Stomach (tissue), 9 donors: ENCODE data around the gene DHRSX. TPM values are rescaled to one million over a fixed set of nuclear protein-coding genes. Genes with fewer than 3 reads are reported as not detected.
"Not testable (repeated sequence)": the region's sequence is repeated elsewhere in the genome, so short reads cannot be mapped to it uniquely, and the experiment has no call there.

ENCODE experiments used
- DNase-seq, 2 donors: peaks; one replicate each; pipeline versions ENCODE4 v3.0.0 to v3.0.0-alpha.2; 2013 to 2019
- H3K27ac ChIP-seq, 5 donors: fragments of 200-600 bp in 4 of 5; sonication (generic) in 4 of 5; one replicate each; pipeline ENCODE4 v1.5.1; 2013 to 2019; ENCODE audit warnings: mild to moderate bottlenecking in 1 of 5, moderate library complexity in 1 of 5
- H3K27me3 ChIP-seq, 3 donors: fragments of 200-600 bp; sonication (generic); one replicate each; pipeline ENCODE4 v1.5.1; 2017 to 2019; ENCODE audit warnings: mixed run types in 1 of 3
- H3K36me3 ChIP-seq, 4 donors: fragments of 200-600 bp; sonication (generic); 1 replicate in 3 of 4; 2 replicates in 1 of 4; pipeline ENCODE4 v1.5.1; 2016 to 2019
- H3K4me1 ChIP-seq, 4 donors: fragments of 200-600 bp; sonication (generic); one replicate each; pipeline ENCODE4 v1.5.1; 2016 to 2019
- H3K4me3 ChIP-seq, 4 donors: fragments of 200-600 bp; sonication (generic) in 3 of 4; one replicate each; pipeline ENCODE4 v1.5.1; 2016 to 2019; ENCODE audit warnings: mild to moderate bottlenecking in 1 of 4
- H3K9me3 ChIP-seq, 4 donors: fragments of 200-600 bp; sonication (generic); one replicate each; pipeline ENCODE4 v1.5.1; 2016 to 2019
- EP300 ChIP-seq: sonication (generic); formaldehyde crosslinking; IDR thresholded peaks from one replicate; pipeline ENCODE4 v1.6.1; 2017; ENCODE audit warnings: antibody characterized with exemption
- POLR2A ChIP-seq, 4 donors: fragments of 450-650 bp; IDR thresholded peaks; one replicate each; pipeline ENCODE4 v1.6.1; 2016; ENCODE audit warnings: antibody characterized with exemption in 4 of 4, control low read depth in 2 of 4, mild to moderate bottlenecking in 1 of 4, moderate library complexity in 1 of 4
- POLR2AphosphoS5 ChIP-seq, 3 donors: sonication (generic); formaldehyde crosslinking; IDR thresholded peaks; one replicate each; pipeline ENCODE4 v1.6.1; 2016; ENCODE audit warnings: antibody characterized with exemption in 3 of 3
- WGBS, 5 donors: extraction: QIAGEN DNeasy Blood & Tissue Kit in 3 of 5; methylation state at CpG; one replicate each; pipeline versions ENCODE4 v1.1.5 to v1.1.7; 2013 to 2018; 5-methylcytosine and 5-hydroxymethylcytosine counted together
- intact Hi-C: fragments of 100-400 bp; cut with DNase I; formaldehyde crosslinking; loops from one replicate; pipeline ENCODE4 v1.15.1; 2023; ENCODE audit warnings: low total_unique reads
- polyA plus RNA-seq, 3 donors: library from polyadenylated mRNA; stranded (reverse); fragments of 200-250 nt; gene quantifications; one replicate each; pipeline ENCODE4 v1.2.3, GENCODE V29; 2013
- total RNA-seq, 5 donors: library from RNA; depleted of rRNA; stranded (reverse); fragments of >200 nt; gene quantifications; one replicate each; pipeline versions ENCODE4 v1.1.0 to v1.2.3, GENCODE V29; 2014 to 2016
- TF ChIP-seq, protein P1 (sequence below), 7 experiments: fragments of 450-650 bp in 4 of 7; fragments of 200-600 bp in 3 of 7; sonication (generic) in 3 of 7; IDR thresholded peaks; one replicate each; pipeline ENCODE4 v1.5.1; 2016 to 2019; ENCODE audit warnings: antibody characterized with exemption in 7 of 7, control low read depth in 2 of 7, mild to moderate bottlenecking in 1 of 7
- donor health status: healthy with polysubstance abuse.
- donor health status: Bipolar disorder and iron deficiency.
- donor health status: healthy.

The DHRSX gene
- total and polyA plus RNA-seq, 8 donors = 11.2 to 69.4 (median 21.1) TPM

DNA sequence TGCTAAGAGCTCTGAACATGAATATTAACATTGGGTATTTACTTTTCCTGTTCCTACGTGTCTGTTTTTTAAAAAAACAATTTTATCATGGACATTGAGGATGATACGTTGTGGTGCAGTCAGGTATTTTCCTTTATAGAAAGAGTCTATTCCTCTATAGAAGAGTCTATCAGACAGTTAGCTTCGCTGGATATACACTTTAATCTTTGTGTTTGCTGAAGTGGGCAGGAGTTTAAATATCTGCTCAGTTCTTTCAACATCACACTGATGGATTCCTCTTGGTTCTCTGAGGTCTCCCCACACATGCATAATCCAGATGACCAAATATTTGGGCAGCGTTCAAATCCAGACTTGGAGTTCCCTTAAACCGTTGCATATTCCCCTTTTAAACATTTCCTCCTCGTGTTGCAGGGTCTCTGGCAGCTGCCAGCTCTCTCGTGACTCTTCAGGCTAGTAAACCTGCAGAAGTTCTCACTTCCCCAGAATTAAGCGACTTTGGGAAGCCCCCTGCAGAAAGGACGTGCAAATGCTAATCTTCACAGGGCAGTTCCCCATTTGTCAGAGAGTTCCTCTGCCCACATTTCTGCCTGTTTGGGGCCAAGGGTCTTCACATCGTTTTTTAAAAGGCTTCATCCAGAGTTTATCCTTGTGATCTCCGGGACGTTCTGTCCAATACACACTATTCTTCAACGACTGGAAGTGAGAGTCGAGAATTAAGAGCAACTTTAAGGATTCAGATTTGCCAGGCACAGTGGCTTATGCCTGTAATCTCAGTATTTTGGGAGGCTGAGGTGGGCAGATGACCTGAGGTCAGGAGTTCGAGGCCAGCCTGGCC lies 20.5 kb upstream of the DHRSX start:
- WGBS, 5 donors = 28 to 43% (median 37%) methylated on average over 15 of the region's 15 CpGs
- Histone ChIP-seq H3K4me1 (peaks cover 0 to 3% (median 0%) of the 10 kb centered on the region in 4 donors), H3K36me3 (no peaks in the 10 kb centered on the region), H3K9me3 (no peaks in the 10 kb centered on the region), H3K4me3 (no peak overlapping the region), H3K27me3 (no peaks in the 10 kb centered on the region), H3K27ac (no peak overlapping the region)
- DNase-seq = peak in 1 of 2 donors; percentile 48
- intact Hi-C loops = no loop called here
- TF ChIP-seq POLR2A (IDR thresholded peaks at IDR 0.05) = no peak
- TF ChIP-seq, protein P1, sequence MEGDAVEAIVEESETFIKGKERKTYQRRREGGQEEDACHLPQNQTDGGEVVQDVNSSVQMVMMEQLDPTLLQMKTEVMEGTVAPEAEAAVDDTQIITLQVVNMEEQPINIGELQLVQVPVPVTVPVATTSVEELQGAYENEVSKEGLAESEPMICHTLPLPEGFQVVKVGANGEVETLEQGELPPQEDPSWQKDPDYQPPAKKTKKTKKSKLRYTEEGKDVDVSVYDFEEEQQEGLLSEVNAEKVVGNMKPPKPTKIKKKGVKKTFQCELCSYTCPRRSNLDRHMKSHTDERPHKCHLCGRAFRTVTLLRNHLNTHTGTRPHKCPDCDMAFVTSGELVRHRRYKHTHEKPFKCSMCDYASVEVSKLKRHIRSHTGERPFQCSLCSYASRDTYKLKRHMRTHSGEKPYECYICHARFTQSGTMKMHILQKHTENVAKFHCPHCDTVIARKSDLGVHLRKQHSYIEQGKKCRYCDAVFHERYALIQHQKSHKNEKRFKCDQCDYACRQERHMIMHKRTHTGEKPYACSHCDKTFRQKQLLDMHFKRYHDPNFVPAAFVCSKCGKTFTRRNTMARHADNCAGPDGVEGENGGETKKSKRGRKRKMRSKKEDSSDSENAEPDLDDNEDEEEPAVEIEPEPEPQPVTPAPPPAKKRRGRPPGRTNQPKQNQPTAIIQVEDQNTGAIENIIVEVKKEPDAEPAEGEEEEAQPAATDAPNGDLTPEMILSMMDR (IDR thresholded peaks at IDR 0.05) = no peak
- no peak for TF ChIP-seq POLR2AphosphoS5 (IDR thresholded peaks at IDR 0.05)
- no peak for TF ChIP-seq EP300

DNA sequence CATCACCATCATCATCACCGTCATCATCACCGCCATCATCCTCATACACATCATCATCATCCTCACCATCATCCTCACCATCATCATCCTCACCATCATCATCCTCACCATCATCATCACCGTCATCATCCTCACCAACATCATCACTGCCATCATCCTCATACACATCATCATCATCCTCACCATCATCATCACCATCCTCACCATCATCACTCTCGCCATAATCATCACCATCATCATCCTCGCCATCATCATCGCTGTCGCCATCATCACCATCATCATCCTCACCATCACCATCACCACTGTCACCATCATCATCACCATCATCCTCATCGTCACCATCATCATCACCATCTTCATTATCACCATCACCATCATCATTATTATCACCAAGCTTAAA lies 19.8 kb upstream of the DHRSX start:
- no peaks in the 10 kb centered on the region for H3K9me3 ChIP-seq
- intact Hi-C loops = no loop called here
- no peaks in the 10 kb centered on the region for H3K36me3 ChIP-seq
- H3K27ac ChIP-seq = no peak overlapping the region
- no peaks in the 10 kb centered on the region for H3K27me3 ChIP-seq
- TF ChIP-seq POLR2A (IDR thresholded peaks at IDR 0.05) = no peak
- no peak for TF ChIP-seq POLR2AphosphoS5 (IDR thresholded peaks at IDR 0.05)
- no peak overlapping the region for H3K4me3 ChIP-seq
- peaks cover 0 to 3% (median 0%) of the 10 kb centered on the region in 4 donors for H3K4me1 ChIP-seq
- no peak for DNase-seq
- WGBS, 5 donors = 97 to 100% (median 98%) methylated on average over 8 of the region's 8 CpGs

DNA sequence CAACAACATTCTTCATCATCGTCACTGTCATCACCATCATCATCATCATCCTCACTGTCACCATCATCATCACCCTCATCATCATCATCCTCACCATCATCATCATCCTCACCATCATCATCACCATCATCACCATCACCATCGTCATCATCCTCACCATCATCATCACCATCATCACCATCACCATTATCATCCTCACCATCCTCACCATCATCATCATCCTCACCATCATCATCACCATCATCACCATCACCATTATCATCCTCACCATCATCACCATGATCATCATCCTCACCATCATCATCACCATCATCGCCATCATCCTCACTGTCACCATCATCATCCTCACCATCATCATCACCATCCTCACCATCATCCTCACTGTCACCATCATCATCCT lies 18.9 kb upstream of the DHRSX start:
- H3K4me1 ChIP-seq, H3K4me3 ChIP-seq, DNase-seq, intact Hi-C loops, H3K27ac ChIP-seq, H3K36me3 ChIP-seq, H3K9me3 ChIP-seq, H3K27me3 ChIP-seq: not testable (repeated sequence)
- WGBS, 5 donors = 47 to 100% (median 63%) methylated on average over 3 of the region's 3 CpGs

DNA sequence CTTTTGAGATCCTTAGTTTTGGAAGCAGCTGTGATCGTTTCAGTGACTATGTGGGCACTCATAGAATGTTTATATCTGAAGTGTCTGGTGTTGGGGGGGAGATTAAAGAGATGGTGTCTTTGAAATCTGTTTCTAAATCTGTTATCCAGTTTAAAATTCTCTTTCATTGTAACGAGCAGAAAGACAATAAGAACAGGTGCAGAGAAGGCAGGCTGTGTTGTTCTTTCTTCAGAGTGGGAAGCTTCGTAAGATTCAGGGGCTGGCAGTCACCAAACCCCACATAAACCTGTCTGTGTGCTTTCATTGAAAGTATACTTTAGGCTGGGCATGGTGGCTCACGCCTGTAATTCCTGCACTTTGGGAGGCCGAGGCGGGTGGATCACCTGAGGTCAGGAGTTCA lies 16.3 kb upstream of the DHRSX start:
- no peak for DNase-seq
- 61 to 71% (median 65%) methylated on average over 6 of the region's 6 CpGs for WGBS, 5 donors
- Histone ChIP-seq H3K27ac (no peak overlapping the region), H3K36me3 (no peaks in the 10 kb centered on the region), H3K4me3 (no peak overlapping the region), H3K4me1 (peaks cover 0 to 3% (median 0%) of the 10 kb centered on the region in 4 donors), H3K27me3 (peaks cover 0 to 3% (median 0%) of the 10 kb centered on the region in 3 donors), H3K9me3 (no peaks in the 10 kb centered on the region)
- intact Hi-C loops = no loop called here
- TF ChIP-seq, protein P1 (IDR thresholded peaks at IDR 0.05) = no peak
- TF ChIP-seq EP300 = no peak
- TF ChIP-seq POLR2AphosphoS5 (IDR thresholded peaks at IDR 0.05) = no peak
- TF ChIP-seq POLR2A (IDR thresholded peaks at IDR 0.05) = no peak

DNA sequence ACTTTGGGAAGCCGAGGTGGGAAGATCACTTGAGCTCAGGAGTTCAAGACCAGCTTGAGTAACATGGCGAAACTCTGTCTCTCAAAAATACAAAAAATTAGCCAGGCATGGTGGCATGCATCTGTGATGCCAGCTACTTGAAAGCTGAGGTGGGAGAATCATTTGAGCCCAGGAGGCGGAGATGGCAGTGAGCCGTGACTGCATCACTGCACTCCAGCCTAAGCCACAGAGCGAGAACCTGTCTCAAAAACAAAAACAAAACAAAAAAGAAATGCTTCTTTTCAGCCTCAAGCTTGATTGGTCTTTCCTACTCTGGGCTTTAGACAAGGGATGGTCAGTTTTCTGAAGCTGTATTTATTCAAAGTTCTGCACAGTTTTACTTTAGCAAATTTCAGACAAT lies 15.8 kb upstream of the DHRSX start:
- Histone ChIP-seq H3K27me3 (peaks cover 0 to 3% (median 0%) of the 10 kb centered on the region in 3 donors), H3K27ac (no peak overlapping the region), H3K9me3 (no peaks in the 10 kb centered on the region), H3K4me3 (no peak overlapping the region), H3K36me3 (no peaks in the 10 kb centered on the region), H3K4me1 (peaks cover 0 to 3% (median 0%) of the 10 kb centered on the region in 4 donors)
- TF ChIP-seq POLR2AphosphoS5 (IDR thresholded peaks at IDR 0.05) (no peak), EP300 (no peak), POLR2A (IDR thresholded peaks at IDR 0.05) (no peak)
- TF ChIP-seq, protein P1 (IDR thresholded peaks at IDR 0.05) = no peak
- WGBS, 5 donors = 86 to 90% (median 88%) methylated on average over 5 of the region's 5 CpGs
- no peak for DNase-seq
- intact Hi-C loops = no loop called here
